ENCODE data around the gene INO80C. TPM values are rescaled to one million over a fixed set of nuclear protein-coding genes. Genes with fewer than 3 reads are reported as not detected.

The INO80C gene
- polyA plus RNA-seq, 1 donor (not counting 4 experiments of a cell fraction or from before 2014, with no cell fraction given), result 54.7 TPM

DNA sequence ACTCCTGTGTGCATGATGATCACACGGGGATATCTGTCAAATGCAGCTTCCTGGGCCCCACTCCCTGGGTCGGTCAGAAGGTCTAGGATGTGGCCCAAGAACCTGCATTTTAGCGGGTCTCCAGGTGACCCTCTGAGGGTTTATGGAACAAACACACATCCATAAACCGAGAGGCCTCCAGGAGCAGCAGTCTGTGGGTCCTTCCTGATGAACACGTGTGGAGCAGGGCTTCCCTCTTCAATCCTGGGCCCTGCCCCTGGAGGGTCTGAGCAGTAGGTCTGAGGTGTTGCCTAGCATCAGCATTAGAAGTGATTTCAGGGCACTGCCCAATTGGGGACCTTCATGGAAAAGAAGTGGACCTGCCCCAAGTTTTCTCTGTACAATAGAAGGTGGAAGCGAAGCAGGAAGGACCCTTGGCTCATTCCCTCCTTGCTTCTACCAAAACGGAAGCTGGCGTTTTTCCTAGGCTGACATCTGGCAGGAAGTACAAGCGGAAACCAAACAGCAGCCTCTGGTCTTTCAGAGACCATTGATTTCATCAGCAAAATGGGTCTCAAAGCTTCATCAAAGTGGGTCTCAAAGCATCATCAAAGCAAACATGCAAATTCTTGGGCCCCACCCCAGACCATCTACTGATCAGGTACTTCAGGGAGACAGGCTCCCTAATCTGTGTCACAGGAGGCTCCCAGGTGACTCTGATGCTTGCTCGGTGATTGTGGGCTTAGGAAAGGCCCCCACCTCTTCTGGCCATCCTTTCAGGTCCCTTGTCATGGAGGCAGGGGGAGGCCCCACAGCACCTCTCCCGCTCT lies 30.7 kb downstream of the INO80C start:
- Histone ChIP-seq H3K4me3 (ENCODE audit: control insufficient read depth in 2 of 3, extremely low read depth in 1 of 3, insufficient read depth in 2 of 3, low read depth in 1 of 3, low read length in 3 of 3) (no peak overlapping the region), H3K36me3 (ENCODE audit: control insufficient read depth in 2 of 2, extremely low read depth in 1 of 2, insufficient read depth in 2 of 2, low read length in 2 of 2) (peaks cover 24 to 36% of the 10 kb centered on the region in 2 experiments), H3K9ac (ENCODE audit: control insufficient read depth, extremely low read depth, insufficient read depth, low read length) (no peak overlapping the region), H3K9me1 (ENCODE audit: control insufficient read depth, extremely low read depth, insufficient read depth, low read length) (peaks cover 2% of the 10 kb centered on the region), H3K4me2 (ENCODE audit: control insufficient read depth, extremely low read depth, insufficient read depth, low read depth, low read length) (no peak overlapping the region), H3K27me3 (ENCODE audit: control insufficient read depth, extremely low read depth, insufficient read depth, low read length) (no peaks in the 10 kb centered on the region), H4K20me1 (ENCODE audit: control insufficient read depth, extremely low read depth, insufficient read depth, low read length) (peaks cover 5% of the 10 kb centered on the region), H3K27ac (ENCODE audit: control insufficient read depth, insufficient read depth, low read length) (no peak overlapping the region), H3K79me2 (ENCODE audit: control insufficient read depth, insufficient read depth, low read length) (peaks cover 24% of the 10 kb centered on the region), H3K9me3 (ENCODE audit: control insufficient read depth, low read depth, low read length) (no peaks in the 10 kb centered on the region), H3K4me1 (ENCODE audit: control insufficient read depth, extremely low read depth, insufficient read depth, low read length) (peaks cover 7% of the 10 kb centered on the region), H2AFZ (ENCODE audit: control insufficient read depth, low read length) (no peak overlapping the region)
- DNase-seq (ENCODE audit: low read depth, low spot score) (no peak), FAIRE-seq (no peak)
- dilution Hi-C loops (cut with MboI; ENCODE audit: extremely low pct_ligation_motif_present, low sequenced_read_pairs), result no loop called here
- TF ChIP-seq, protein P1, sequence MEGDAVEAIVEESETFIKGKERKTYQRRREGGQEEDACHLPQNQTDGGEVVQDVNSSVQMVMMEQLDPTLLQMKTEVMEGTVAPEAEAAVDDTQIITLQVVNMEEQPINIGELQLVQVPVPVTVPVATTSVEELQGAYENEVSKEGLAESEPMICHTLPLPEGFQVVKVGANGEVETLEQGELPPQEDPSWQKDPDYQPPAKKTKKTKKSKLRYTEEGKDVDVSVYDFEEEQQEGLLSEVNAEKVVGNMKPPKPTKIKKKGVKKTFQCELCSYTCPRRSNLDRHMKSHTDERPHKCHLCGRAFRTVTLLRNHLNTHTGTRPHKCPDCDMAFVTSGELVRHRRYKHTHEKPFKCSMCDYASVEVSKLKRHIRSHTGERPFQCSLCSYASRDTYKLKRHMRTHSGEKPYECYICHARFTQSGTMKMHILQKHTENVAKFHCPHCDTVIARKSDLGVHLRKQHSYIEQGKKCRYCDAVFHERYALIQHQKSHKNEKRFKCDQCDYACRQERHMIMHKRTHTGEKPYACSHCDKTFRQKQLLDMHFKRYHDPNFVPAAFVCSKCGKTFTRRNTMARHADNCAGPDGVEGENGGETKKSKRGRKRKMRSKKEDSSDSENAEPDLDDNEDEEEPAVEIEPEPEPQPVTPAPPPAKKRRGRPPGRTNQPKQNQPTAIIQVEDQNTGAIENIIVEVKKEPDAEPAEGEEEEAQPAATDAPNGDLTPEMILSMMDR (optimal IDR thresholded peaks at IDR 0.05 in 1 of 3, IDR thresholded peaks at IDR 0.05 in 1 of 3, conservative IDR thresholded peaks at IDR 0.05 in 1 of 3; ENCODE audit: extremely low read depth in 1 of 3, insufficient read depth in 2 of 3, low read length in 3 of 3), result no peak

DNA sequence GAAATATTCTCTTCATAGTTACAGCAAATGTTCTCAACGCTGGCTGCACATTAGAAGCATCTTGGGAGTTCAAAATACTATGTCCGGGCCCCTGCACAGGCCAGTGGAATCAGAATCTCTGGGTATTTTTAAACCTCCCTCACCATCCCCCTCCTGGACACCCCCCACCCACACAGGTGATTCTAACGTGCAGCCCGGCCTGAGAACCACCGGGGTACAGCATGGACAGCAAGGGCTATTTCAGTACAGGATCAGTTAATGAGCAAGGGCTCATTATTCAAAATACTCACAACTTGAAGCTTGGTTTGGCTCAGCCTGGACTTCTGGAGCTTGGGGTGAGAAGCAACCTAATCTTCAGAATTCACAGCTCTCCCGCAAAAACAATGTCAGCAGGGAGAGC lies 31.4 kb downstream of the INO80C start:
- dilution Hi-C loops (cut with MboI; ENCODE audit: extremely low pct_ligation_motif_present, low sequenced_read_pairs), result no loop called here
- Histone ChIP-seq H3K27ac (ENCODE audit: control insufficient read depth, insufficient read depth, low read length) (no peak overlapping the region), H3K9ac (ENCODE audit: control insufficient read depth, extremely low read depth, insufficient read depth, low read length) (no peak overlapping the region), H3K9me1 (ENCODE audit: control insufficient read depth, extremely low read depth, insufficient read depth, low read length) (peaks cover 5% of the 10 kb centered on the region), H3K27me3 (ENCODE audit: control insufficient read depth, extremely low read depth, insufficient read depth, low read length) (no peaks in the 10 kb centered on the region), H3K36me3 (ENCODE audit: control insufficient read depth in 2 of 2, extremely low read depth in 1 of 2, insufficient read depth in 2 of 2, low read length in 2 of 2) (peaks cover 24 to 36% of the 10 kb centered on the region in 2 experiments), H3K4me1 (ENCODE audit: control insufficient read depth, extremely low read depth, insufficient read depth, low read length) (peaks cover 7% of the 10 kb centered on the region), H3K4me2 (ENCODE audit: control insufficient read depth, extremely low read depth, insufficient read depth, low read depth, low read length) (no peak overlapping the region), H3K79me2 (ENCODE audit: control insufficient read depth, insufficient read depth, low read length) (peaks cover 23% of the 10 kb centered on the region), H2AFZ (ENCODE audit: control insufficient read depth, low read length) (no peak overlapping the region), H3K4me3 (ENCODE audit: control insufficient read depth in 2 of 3, extremely low read depth in 1 of 3, insufficient read depth in 2 of 3, low read depth in 1 of 3, low read length in 3 of 3) (no peak overlapping the region), H3K9me3 (ENCODE audit: control insufficient read depth, low read depth, low read length) (no peaks in the 10 kb centered on the region), H4K20me1 (ENCODE audit: control insufficient read depth, extremely low read depth, insufficient read depth, low read length) (peaks cover 5% of the 10 kb centered on the region)
- TF ChIP-seq, protein P1 (optimal IDR thresholded peaks at IDR 0.05 in 1 of 3, IDR thresholded peaks at IDR 0.05 in 1 of 3, conservative IDR thresholded peaks at IDR 0.05 in 1 of 3; ENCODE audit: extremely low read depth in 1 of 3, insufficient read depth in 2 of 3, low read length in 3 of 3), result no peak
- TF ChIP-seq EZH2 (IDR thresholded peaks at IDR 0.05; ENCODE audit: low read length), result no peak
- FAIRE-seq, result no peak
- DNase-seq (ENCODE audit: low read depth, low spot score), result no peak
